ENCODE data around the gene CD160.
"Not testable (repeated sequence)": the region's sequence is repeated elsewhere in the genome, so short reads cannot be mapped to it uniquely, and the experiment has no call there.

CD160 gene

GRCh38 chr1:145747398-145748247 lies 28.3 kb downstream of the CD160 start:
- TF ChIP-seq CTCF (conservative IDR thresholded peaks at IDR 0.05; ENCODE audit: low read length): no peak

GRCh38 chr1:145750426-145750825 lies 31.1 kb downstream of the CD160 start:
- no peak for TF ChIP-seq CTCF (conservative IDR thresholded peaks at IDR 0.05; ENCODE audit: low read length)
- DNase-seq (ENCODE audit: low read depth): no peak
- no peak overlapping the region for H3K4me3 ChIP-seq (ENCODE audit: low read length)

More at GRCh38 chr1:145747398-145748247, 28.3 kb downstream of the CD160 start:
- no peak for DNase-seq (ENCODE audit: low read depth)
- H3K4me3 ChIP-seq (ENCODE audit: low read length): no peak overlapping the region

- no peak for TF ChIP-seq CTCF (conservative IDR thresholded peaks at IDR 0.05; ENCODE audit: low read length)
- peak; percentile 99 for DNase-seq (ENCODE audit: low read depth)
- no peak overlapping the region for H3K4me3 ChIP-seq (ENCODE audit: low read length)
These were observed 32.3 kb downstream of the CD160 start for GRCh38 chr1:145751491-145752037.

- DNase-seq (ENCODE audit: low read depth): no peak
- no peak overlapping the region for H3K4me3 ChIP-seq (ENCODE audit: low read length)
- no peak for TF ChIP-seq CTCF (conservative IDR thresholded peaks at IDR 0.05; ENCODE audit: low read length)
These were observed 38.1 kb downstream of the CD160 start for GRCh38 chr1:145757420-145757819.

GRCh38 chr1:145758116-145758515 lies 38.8 kb downstream of the CD160 start:
- TF ChIP-seq CTCF (conservative IDR thresholded peaks at IDR 0.05; ENCODE audit: low read length): no peak
- no peak for DNase-seq (ENCODE audit: low read depth)

GRCh38 chr1:145758575-145758974 lies 39.3 kb downstream of the CD160 start:
- no peak for TF ChIP-seq CTCF (conservative IDR thresholded peaks at IDR 0.05; ENCODE audit: low read length)
- no peak for DNase-seq (ENCODE audit: low read depth)
- no peak overlapping the region for H3K4me3 ChIP-seq (ENCODE audit: low read length)

More at GRCh38 chr1:145758116-145758515, 38.8 kb downstream of the CD160 start:
- no peak overlapping the region for H3K4me3 ChIP-seq (ENCODE audit: low read length)

- no peak overlapping the region for H3K4me3 ChIP-seq (ENCODE audit: low read length)
- no peak for TF ChIP-seq CTCF (conservative IDR thresholded peaks at IDR 0.05; ENCODE audit: low read length)
- DNase-seq (ENCODE audit: low read depth): no peak
These were observed 40.4 kb downstream of the CD160 start for GRCh38 chr1:145759721-145760120.

GRCh38 chr1:145760395-145760949 lies 41.2 kb downstream of the CD160 start:
- not testable (repeated sequence) for H3K4me3 ChIP-seq (ENCODE audit: low read length); DNase-seq (ENCODE audit: low read depth)

- not testable (repeated sequence) for DNase-seq (ENCODE audit: low read depth); H3K4me3 ChIP-seq (ENCODE audit: low read length)
These were observed 42.2 kb downstream of the CD160 start for GRCh38 chr1:145761498-145761897.

GRCh38 chr1:145762001-145762400 lies 42.7 kb downstream of the CD160 start:
- DNase-seq (ENCODE audit: low read depth); H3K4me3 ChIP-seq (ENCODE audit: low read length): not testable (repeated sequence)

Data from AG10803 (cell line).